GM23248 (cell line): ENCODE measurements around the gene TBC1D22A.

Experiments
- EZH2 ChIP-seq: fragments of 200-600 bp; sonication (generic); IDR thresholded peaks from 2 replicates; pipeline ENCODE4 v1.6.1; 2018; ENCODE audit warnings: antibody characterized with exemption, mild to moderate bottlenecking; ENCODE audit not compliant: insufficient read depth, poor library complexity, severe bottlenecking
- EZH2phosphoT487 ChIP-seq: fragments of 200-600 bp; sonication (generic); IDR thresholded peaks from 2 replicates; pipeline ENCODE4 v1.6.1; 2018; ENCODE audit warnings: antibody characterized with exemption, moderate library complexity, mild to moderate bottlenecking, low read depth; ENCODE audit not compliant: insufficient read depth

DNA sequence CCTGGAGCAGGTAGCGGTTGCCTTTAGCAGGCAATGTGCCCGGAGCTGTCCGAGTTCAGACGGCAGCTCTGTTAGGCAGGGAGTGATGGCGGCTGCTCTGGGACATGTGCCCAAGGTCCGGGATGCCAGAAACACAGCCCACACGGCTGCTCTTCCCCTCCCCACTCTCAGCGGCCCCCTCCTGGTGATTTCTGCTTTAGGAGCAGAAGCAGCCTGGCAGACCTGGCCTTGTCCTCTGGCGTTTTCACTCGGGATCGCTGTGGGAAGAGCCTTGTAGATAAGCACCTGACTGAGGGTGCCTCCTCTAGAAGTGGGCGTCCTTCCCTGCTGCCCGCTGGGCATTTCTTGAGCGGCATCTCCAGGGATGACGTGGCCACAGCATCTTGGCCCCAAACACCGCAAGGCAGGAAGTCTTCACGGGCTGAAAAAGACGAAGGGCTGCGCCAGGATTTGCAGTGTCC, 392.2 kb downstream of the TBC1D22A start:
- TF ChIP-seq EZH2 (no peak), EZH2phosphoT487 (no peak)
